Daoy (cell line): Measurements from ENCODE around the gene COA8. TPM values are rescaled to one million over a fixed set of nuclear protein-coding genes. Genes with fewer than 3 reads are reported as not detected.
A peak's percentile ranks its signal among the peaks of the same experiment; 100 is the strongest.

Experiments used
- DNase-seq: peaks from one replicate; pipeline ENCODE4 v3.0.0-alpha.2; 2015; ENCODE audit warnings: low read depth
- total RNA-seq: library from RNA; depleted of rRNA; stranded (reverse); fragments of >200 nt; shearing (Covaris generic); gene quantifications from 2 replicates; pipeline ENCODE4 v1.2.3, GENCODE V29; 2014; rRNA removed

COA8 gene
- total RNA-seq, 1 experiment from 2014 or later: 48.2 TPM

- DNase-seq: no peak
Observed at GRCh38 chr14:103621860-103622259, 59.1 kb downstream of the COA8 start.

DNA sequence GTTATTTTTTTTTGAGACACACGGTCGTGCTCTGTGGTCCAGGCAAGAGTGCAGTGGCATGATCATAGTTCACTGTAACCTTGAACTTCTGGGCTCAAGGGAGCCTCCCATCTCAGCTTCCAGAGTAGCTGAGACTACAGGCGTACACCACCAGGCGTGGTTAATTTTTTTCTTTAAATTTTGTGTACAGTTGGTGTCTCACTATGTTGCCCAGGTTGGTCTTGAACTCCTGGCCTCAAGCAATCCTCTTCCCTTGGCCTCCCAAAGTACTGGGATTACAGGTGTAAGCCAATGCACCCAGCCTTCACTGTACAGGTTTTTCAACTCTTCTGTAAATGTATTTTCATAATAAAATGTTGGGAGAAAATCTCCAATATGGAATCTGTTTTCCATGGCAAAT, 60.5 kb downstream of the COA8 start:
- no peak for DNase-seq

DNA sequence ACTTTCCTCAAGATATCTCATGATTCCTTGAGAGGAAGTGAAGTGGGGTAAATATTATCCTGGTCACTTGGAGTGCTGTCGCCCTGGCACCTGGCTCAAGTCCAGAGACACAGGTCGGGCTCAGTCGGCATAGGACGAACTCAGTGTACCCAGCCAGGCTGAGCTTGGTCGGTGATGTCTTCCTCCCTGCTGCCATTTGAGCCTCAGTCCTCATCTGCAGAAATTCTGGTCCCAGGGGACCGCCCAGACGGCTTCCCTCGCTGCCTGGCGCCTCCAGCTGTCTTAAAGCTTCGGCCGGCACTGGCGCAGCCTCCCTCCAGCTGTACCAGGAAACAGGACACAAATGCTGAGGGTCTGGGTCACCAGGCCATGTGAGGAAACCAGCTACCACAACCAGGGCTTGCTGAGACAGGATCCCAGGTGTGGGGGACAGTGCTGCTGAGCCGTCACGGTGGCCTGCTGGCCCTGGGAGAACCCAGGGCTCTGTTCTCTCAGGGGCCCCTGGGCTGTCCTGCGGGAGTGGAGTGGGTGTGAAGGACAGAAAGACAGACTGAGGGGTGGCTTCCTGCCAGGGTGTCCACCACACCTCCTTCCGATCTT, 61.2 kb downstream of the COA8 start:
- DNase-seq: no peak

- DNase-seq: peak; percentile 93
Observed at GRCh38 chr14:103624860-103625259, 62.1 kb downstream of the COA8 start.

DNA sequence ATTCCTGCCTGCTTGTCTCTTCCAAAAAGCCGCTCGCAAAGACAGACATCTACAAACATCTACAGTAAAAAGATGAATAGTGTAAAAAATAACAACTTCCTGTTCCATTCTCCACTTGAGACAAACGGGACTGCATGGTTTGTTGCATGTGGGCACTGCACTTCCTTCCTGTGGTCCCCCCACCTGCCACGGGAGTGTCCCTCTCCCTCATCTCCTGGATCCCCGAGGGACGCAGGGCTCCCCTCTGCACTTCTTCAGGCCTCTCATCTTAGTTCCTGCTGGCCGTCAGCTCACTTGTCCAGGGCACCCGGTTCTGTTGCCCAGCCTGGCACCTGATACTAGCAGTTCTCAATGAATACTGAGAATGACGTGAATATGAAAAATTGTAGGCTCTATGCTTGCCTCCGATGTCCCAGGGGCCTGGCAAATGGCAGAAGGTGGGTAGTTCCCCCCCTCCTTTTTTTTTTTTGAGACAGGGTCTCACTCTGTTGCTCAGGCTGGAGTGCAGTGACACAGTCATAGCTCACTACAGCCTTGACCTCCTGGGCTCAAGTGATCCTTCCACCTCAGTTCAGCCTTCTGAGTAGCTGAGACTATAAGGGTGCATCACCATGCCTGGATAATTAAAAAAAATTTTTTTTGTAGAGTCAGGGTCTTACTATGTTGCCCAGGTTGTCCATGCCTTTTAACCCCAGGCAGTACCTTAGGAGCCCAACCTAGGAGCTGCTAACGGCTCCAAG, 62.8 kb downstream of the COA8 start:
- peak; percentile 20 for DNase-seq

DNA sequence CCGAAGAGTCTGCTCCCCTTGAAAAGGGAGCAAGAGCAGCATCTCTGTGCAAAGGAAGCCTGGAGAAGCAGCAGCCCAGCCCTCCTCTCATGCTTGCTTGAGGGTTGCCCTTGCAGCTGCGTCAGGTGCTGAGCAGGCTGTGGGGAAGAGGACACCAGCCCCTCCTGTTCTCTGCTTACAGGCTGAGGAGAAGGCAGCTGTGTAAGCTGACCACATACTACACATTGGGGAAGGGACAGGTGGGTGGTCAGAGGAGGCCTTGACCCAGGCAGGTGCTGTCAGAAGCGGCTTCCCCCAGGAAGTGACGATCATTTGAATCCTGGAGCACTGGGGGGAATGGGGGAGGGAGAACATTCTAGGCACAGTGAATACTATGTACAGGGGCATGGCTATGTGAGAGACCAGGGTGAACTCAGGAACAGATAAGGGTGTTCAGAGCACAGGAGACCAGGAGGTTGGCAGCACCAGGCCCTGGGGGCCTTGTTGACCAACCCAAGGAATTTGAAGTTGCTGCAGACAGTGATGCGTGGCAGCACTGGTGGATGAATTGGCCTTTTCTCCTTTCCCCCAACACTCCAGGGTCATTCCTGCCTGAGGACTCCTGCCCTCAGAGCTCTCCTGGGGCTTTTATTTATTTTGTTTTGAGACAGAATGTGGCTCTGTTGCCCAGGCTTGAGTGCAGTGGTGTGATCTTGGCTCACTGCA, 63.5 kb downstream of the COA8 start:
- no peak for DNase-seq

- no peak for DNase-seq
Observed at GRCh38 chr14:103627073-103628025, 64.6 kb downstream of the COA8 start.

DNA sequence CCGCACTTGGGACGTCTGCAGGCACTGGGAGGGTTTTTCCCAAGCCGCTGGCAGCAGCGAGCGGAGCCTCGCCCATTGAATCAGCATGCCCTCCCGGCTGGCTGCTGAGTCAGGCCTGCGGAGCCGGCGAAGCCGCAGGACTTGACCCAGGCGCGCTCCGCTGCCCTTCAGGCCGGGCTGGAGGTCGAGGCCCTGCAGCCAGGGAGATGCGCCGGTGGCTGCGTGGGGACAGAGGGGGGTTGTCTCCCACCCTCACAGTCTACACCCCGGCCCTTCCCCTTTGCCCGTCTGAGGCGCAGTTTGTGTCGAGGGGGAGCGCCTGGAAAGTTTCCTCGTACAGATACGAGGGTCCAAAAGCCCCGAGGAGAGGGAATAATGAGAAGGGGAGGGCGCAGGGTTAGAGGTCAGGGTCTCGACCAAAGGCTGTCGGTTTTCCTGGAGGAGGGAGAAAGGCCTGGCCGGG, 65.5 kb downstream of the COA8 start:
- DNase-seq: peak; percentile 95

DNA sequence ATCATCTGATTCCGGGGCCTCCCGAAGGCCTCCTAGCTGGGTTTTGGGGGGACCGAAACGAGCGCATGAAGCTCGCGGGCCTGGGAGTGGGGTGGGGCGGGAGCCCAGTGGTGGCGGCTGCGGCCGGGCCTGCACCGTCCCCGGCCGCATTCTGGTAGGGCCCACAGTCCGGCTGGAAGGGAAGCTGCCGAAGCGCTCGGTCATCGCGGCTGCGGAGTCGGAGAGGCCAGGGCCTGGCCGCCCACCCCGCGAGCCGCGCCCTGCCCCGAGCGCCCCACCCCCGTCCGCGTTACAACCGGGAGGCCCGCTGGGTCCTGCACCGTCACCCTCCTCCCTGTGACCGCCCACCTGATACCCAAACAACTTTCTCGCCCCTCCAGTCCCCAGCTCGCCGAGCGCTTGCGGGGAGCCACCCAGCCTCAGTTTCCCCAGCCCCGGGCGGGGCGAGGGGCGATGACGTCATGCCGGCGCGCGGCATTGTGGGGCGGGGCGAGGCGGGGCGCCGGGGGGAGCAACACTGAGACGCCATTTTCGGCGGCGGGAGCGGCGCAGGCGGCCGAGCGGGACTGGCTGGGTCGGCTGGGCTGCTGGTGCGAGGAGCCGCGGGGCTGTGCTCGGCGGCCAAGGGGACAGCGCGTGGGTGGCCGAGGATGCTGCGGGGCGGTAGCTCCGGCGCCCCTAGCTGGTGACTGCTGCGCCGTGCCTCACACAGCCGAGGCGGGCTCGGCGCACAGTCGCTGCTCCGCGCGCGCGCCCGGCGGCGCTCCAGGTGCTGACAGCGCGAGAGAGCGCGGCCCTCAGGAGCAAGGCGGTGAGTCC, 66.1 kb downstream of the COA8 start, which contains the start of gene KLC1:
Gene KLC1, plus strand, starts transcription at position 528 of the 819 bp plus-strand sequence. CDS start 25,354 bp downstream, outside the sequence.
- DNase-seq: peak; percentile 86

- peak; percentile 52 for DNase-seq
Observed at GRCh38 chr14:103629503-103630121, 66.9 kb downstream of the COA8 start.

GRCh38 chr14:103630364-103631108, 67.8 kb downstream of the COA8 start:
- DNase-seq: no peak

DNA sequence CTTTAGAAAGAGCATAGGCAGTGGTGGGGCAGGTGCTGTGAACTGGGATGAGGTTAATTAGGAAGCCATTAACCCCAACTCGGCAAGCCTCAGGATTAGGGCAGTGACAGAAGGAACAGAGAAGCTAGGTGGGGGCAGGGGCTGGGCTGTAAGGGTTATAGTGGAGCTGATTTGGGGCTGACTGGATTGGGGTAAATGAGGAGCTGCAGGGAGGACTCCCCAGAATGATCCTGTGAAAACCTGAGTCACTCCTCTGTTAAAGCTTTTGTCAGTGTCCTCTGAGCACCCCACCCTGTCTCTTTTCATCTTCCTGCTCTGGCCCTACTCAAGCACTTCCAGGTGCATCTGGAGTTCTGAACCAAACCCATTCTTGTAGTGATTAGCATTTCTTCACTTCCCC, 70.6 kb downstream of the COA8 start:
- DNase-seq: no peak

GRCh38 chr14:103634156-103634555, 71.4 kb downstream of the COA8 start:
- no peak for DNase-seq

DNA sequence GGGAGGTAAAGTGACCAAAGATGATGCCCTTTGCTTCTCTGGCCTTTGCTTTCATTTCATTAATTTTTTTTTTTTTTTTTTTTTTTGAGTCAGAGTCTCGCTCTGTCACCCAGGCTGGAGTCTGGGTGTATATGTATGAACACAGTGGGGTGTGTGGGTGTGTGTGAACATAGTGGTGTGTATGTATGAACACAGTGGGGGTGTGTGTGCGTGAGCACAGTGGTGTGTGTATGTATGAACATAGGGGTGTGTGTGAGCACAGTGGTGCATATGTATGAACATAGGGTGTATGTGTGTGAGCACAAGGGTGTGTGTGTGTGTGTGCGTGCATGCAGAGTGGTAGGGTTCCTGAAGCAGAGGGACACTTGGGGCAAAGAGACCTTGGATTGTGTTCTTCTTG, 75.8 kb downstream of the COA8 start:
- DNase-seq: no peak

Other genes with a start within 250 kb of the COA8 start
- gene EIF5, start 228.7 kb upstream of the COA8 start, total RNA-seq: 161 and 306 TPM in 2 replicates
- gene MARK3, start 177.5 kb upstream of the COA8 start, total RNA-seq: 61.6 and 64.8 TPM in 2 replicates
- 24.7 and 28.1 TPM in 2 replicates for gene CKB, start 40.1 kb upstream of the COA8 start, total RNA-seq
- 29.5 and 36.8 TPM in 2 replicates for gene TRMT61A, start 33.8 kb upstream of the COA8 start, total RNA-seq
- 23.5 and 28.6 TPM in 2 replicates for gene BAG5, start 303 bp upstream of the COA8 start, total RNA-seq
- 178 and 244 TPM in 2 replicates for gene KLC1, start 66.3 kb downstream of the COA8 start, total RNA-seq
- 48.5 and 76.8 TPM in 2 replicates for gene XRCC3, start 152.5 kb downstream of the COA8 start, total RNA-seq
- gene ZFYVE21, start 152.8 kb downstream of the COA8 start, total RNA-seq: 53.1 and 74.9 TPM in 2 replicates